A172 (cell line): ENCODE measurements around the gene GATA6. TPM values are rescaled to one million over a fixed set of nuclear protein-coding genes. Genes with fewer than 3 reads are reported as not detected.
"Not testable (repeated sequence)": the region's sequence is repeated elsewhere in the genome, so short reads cannot be mapped to it uniquely, and the experiment has no call there.

ENCODE experiments used
- DNase-seq: peaks from one replicate; pipeline ENCODE4 v3.0.0-alpha.2; 2015; ENCODE audit warnings: low spot score
- total RNA-seq: library from RNA; depleted of rRNA; stranded (reverse); fragments of >200 nt; shearing (Covaris generic); gene quantifications from 2 replicates; pipeline ENCODE4 v1.2.3, GENCODE V29; 2014

Gene GATA6
- total RNA-seq, 1 experiment from 2014 or later, result 3.9 TPM

DNA sequence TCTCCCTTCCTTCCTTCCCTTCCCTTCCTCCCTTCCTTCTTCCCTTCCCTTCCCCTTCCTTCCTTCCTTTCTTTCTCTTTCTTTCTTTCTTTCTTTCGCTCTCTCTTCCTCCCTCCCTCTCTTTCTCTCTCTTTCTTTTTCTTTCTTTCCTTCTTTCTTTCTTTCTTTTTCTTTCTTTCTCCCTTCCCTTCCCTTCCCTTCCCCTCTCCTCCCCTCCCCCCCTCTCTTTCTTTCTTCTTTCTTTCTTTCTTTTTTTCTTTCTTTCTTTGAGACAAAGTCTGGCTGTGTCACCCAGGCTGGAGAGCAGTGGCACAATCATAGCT is 34.8 kb downstream of the GATA6 start:
- no peak for DNase-seq

DNA sequence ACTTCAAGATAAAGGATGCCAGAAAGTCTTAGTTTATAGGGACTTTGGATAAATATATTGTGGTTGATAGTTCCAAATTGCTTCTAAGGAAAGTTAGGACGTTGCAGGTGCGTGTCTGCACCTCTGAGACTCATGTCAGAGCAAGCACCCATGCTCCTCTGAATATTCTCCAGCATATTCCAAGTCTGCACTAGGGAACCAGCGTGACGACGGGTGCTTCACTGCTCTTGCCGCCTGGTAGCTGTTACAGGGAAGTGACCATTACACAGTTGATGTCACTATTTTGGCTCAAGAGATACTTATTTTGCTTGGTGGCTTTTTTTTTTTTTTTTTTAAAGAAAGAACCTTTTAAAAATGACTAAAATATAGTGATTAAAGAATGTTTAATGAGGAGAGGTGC is 35.6 kb downstream of the GATA6 start:
- no peak for DNase-seq

DNA sequence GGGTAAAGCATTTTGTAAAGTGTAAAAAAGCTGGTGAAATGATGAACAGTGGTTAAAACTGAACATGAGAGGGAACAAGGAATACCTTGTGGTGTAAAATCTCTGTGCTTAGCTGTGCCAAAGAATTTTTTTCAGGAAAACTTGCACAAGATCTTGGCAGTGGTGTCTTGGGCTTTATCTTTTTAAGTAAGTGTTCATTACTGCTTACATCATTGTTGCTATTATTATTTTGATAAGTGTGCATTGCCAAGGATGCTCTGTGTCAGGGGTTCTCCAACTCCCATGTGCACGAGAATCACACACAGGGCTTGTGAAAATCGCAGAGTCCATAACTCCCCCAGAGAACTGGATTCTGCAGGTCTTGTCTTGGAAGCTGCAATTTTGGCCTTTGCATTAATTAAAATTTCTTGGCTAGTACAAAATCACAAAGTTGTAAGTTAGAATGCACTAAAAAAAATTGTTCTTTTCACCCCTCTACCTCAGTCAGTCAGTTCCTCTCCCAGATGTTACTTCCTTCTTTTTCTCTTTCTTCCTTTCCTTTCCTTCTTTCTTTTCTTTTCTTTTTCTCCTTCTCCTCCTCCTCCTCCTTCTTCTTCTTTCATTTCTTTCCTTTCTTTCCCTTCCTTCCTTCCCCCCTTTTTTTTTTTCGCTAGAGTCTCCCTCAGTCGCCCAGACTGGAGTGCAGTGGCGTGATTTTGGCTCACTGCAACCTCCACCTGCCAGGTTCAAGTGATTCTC is 37.8 kb downstream of the GATA6 start:
- no peak for DNase-seq

DNA sequence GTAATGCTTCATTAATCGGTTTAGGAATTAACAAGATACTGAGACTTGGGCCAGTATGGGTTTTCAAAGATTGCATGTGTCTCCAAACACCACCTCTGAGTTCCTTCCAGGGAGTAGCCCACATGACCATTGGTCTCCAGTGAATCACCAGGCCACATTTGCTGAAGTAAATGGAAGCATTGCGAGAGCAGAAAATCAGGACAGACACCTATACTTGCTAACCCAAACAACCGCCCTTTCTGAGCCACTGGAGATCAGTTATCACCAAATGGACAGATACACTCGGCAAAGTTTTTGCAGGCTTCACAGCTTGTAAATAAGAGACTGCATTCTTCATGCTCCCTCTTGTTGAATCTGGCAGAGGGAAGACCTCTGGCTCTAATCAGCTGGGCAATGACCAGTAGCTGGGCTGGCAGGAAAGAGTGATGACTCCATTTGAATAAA is 40.9 kb downstream of the GATA6 start:
- DNase-seq, result no peak

DNA sequence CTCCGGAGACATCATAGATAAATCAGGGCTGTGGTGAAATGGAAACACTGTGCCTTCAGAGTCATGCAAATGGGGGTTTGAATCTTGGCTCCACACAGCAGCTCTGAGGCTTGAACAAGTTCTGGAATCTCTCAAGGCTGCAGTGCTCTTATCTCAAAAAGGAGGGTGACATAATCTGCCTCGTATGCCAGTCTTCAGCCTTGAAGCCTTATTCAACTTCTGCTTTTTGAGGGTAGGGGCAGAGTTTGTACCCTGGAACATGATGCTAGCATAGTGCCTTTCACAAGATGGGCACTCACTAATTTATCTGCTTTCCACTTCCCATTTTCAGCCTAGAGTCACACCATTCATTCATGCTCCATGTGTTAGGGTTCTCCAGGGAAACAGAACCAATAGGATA is 42.3 kb downstream of the GATA6 start:
- no peak for DNase-seq

DNA sequence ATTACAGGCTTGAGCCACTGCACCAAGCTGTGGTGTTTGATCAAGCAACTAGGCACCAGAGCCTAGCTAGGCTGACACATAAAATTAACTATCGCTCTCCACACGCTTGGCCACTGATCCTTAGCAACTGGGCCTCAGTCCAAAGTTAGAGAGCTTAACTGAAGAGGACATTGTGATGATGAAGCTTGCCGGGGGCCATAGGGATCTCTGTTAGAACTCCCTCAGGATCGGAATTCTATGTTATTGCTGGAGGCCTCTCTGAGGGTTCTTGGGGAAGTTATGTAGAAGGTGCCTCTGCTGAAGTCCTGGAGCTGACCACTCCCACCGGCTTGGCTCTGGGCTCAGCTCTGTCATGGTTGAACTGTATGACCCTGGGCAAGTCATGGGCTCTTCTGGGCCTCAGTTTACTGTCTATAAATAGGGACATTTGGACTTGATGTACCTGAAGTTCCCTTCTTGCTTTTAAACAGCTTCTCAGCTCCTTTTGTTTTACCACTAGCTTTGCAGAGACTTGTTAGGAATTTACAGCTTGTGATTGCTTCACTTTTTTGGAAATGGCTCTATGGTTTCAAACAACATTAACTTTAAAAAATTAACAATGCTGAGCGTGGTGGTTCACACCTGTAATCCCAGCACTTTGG is 44.1 kb downstream of the GATA6 start:
- no peak for DNase-seq

DNA sequence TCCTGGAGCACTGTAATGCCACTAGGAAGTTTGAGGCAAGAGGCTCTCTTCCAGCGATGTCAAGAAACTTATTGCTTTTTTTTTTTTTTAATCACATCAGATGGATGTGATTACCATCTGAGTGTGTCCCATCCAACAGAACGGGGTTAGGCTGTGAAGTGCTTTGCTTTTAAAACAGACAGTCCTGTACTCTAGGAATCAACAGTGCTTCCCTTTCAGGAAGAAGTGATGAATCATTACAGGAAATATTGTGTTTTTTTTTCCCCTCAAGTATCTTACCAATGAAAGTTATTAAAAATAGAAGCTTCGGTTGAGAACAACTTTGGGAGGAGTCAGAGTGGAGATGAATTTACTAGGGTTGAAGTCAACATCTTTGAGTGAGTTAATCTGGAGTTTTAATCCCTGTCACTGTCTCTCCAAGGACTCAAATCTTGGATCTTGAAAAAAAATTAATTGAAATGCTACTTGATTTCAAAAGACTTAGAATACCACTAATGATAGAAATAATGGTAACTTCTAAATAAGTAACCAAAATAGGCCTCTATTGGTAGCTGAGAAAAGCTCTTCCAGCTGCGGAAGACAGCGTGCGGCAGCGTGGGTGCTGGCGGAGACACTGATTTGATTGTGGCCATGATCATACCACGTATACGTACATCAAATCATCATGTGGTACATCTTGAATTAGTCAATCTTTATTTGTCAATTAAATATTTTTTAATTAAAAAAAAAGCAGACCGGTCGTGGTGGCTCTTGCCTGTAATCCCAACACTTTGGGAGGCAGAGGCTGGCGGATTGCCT is 45.5 kb downstream of the GATA6 start:
- DNase-seq, result peak; percentile 54

DNA sequence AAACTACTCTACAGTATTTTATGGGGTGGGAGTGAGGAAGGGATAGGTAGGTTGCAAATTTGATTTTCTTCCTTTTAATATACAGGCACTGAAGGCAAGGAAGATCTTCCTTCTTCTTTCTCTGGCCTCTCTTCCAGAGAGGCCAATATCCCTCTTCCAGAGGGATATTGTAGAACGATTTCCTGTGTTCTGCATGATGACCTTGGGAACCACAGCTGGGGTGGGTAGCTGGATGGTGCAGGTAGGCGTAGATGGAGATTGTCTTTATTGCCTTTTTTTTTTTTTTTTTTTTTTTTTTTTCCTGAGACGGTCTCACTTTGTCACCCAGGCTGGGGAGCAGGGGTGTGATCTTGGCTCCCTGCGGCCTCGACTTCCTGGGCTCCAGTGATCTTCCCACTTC is 49.4 kb downstream of the GATA6 start:
- no peak for DNase-seq

DNA sequence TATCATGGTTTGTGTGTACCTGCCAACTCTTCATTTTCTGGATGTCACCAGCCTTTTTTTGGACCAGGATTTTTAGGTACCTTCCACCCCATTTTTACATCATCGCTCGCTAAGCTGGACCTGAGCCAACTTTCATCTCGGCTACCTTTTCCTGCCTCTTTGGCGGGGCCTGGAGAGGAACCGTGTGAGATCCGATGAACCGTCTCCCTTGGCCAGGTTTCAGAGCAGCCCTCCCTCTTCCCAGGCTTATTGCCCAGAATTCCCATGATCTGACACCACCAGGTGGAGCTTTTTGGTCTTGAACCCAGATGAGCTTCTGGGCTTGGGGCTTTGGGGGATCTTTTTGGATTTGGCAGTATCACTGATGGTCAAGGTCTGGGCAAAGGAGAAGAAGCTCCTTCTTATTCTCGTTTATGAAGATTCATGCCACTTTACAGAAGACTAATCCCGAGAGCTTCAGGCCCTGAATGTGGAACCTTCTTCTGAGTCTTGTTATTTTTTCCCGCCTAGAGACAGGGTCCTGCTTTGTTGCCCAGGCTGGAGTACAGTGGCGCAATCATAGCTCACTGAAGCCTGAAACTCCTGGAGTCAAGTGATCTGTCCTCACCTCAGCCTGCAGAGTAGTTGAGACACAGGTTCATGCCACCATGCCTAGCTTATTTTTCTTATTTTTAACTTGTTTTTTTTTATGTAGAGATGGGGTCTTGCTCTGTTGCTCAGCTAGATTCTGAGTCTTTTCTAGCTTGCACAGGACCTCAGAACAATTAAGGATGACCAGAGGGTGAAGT is 50.4 kb downstream of the GATA6 start:
- no peak for DNase-seq

DNA sequence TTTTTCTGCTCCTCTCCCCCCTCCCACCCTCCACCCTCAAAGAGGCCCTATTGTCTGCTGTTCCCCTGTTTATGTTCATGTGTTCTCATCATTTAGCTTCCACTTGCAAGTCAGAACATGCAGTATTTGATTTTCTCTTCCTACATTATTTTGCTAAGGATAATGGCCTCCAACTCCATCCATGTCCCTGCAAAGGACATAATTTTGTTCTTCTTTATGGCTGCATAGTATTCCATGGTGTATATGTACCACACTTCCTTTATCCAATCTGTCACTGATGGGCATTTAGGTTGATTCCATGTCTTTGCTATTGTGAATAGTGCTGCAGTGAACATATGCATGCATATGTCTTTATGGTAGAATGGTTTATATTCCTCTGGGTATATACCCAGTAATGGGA is 51.2 kb downstream of the GATA6 start:
- not testable (repeated sequence) for DNase-seq

DNA sequence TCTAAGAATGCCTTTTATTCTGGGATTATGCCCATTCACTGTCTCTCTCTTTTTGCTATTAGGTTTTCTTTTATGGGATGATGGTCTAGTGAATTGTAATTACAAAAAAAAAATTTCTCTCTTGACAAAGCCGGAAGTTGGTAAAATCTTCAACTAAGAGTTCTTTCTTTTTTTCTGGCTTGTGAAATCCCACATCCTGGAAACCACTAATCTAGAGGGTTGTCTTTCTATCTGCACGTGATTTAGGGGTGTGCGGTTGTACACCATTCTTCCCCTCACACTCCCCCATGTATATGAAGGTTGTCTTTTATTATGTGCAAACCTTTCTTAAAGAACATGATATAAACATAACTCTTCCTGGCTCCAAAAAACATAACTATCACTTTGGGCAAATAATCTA is 52.0 kb downstream of the GATA6 start:
- DNase-seq, result no peak

DNA sequence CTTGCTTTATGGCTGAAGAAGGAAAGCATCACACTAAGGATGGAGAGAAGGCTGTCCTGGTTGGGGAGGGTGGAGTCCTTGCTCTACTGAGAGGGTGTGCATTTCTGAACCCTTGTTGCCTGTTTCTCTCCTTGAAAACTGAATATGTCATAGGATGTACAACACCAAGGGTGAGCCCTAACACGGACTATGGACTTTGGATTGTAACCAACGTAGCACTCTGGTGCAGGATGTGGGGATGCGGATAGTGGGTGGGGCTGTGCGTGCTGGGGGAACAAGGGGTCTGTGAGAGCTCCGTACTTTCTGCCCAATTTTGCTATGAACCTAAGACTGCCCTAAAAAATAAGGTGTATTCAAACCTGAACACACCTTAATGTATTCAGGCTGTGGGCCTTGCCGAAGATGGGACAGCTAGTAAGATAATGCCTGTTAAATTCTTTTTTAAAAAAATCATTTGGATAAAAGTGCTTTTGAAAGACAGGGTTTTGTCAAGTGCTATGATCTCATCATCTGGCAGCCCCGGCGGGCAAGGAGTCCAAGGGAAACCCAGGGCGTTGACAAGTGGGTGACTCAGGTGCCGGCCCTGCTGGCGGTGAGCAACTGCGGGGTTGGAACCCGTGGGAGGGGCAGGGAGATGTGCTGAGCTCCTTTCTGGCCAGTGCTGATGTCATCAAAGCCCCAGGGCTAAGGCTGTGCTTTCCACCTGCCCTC is 54.0 kb downstream of the GATA6 start:
- DNase-seq, result peak; percentile 98

DNA sequence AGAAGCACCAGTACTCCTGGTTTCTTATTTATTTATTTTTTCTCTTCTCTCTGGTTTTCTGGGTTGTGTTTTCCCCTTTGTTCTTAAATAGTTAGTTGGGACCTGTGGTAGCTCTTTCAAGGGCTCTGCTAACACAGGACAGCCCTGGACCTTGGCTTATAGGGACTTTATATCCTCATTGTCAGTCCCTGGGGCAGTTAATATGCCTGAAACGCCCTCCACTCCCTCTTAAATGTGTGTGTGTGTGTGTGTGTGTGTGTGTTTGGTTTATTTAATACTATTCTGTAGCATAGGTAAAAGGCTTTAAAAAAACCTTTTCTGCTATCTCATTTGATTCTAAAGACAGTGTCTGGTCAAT is 54.6 kb downstream of the GATA6 start:
- DNase-seq, result no peak

DNA sequence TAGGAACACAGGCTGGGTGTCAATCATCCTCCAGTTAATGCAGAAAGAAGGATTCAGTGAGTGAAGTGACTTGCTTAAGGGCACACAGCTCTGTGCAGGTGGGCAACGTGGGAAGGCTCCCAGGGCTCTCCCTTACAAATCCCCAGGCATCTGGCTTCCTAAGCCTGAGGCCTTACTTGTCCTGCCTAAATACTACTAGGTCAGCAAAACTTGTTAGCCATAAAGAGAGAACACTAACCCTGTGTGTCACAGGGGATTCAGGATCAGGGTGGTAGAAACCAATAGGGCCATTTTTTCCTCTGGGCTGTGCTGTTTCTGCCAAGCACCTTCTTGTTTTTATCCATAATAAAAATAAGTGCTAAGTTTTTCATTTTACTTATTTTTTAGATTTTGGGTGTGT is 55.0 kb downstream of the GATA6 start:
- DNase-seq, result no peak

DNA sequence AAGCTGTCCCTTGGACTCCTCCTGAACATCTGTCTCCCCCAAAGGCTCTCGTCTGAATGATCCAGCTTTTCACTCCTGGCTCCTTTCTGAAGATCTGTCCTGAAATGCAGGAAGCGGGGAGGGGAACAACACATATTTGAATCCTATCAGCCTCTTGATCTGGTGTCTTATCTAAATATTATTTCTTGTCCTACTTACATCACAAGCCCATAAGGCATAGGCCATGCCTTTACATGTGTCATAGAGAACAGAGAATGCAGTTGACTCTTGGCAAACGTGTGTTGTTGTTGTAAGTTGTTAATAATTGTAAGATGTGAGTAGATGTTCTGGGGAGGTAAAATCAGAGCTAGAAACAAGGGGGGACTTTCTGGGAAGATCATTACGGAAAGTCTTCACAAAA is 57.4 kb downstream of the GATA6 start:
- DNase-seq, result no peak

DNA sequence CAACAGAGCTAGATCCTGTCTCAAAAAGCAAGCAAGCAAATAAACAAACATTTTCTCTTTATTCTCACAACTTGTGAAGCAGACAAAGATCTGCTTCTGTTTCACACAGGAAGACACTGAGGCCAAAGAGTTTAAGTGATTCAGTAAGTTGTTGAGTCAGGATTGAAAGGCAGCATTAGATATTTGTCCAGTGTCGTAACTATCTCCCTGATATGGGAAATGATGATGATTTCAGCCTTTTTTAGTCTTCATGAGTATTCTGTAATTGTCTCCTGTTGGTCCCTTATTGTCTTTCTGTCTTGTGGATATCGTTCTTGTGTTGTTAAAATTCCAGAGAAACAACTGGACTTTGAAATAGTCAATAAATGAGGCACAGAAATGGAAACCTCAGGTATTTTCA is 59.6 kb downstream of the GATA6 start:
- no peak for DNase-seq

DNA sequence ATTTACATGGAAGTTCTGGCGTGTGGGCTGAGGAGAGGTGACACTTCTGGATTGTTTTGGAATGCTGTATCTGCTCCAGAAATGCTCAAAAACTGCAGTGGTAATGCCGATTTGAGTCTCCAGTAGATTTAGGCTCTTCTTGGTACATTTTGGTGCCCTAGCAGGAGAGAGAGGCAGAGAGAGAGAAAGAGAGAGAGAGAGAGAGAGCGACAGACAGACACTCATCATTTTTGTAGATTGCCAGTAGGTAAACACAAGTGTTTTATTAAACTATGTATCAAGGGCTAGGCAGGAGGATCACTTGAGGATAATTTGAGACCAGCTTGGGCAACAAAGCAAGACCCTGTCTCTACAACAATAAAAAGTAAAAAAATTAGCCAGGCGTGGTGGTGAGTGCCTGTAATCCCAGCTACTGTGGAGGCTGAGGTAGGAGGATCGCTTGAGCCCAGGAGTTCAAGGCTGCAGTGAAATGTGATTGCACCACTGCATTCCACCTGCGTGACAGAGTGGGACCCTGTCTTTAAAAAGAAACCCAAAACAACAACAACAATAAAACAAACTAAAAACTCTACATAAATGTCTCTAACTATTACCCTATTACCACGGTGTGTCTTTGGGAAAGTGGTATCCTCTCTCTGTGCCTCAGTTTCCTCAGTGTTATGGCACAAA is 60.2 kb downstream of the GATA6 start:
- no peak for DNase-seq

DNA sequence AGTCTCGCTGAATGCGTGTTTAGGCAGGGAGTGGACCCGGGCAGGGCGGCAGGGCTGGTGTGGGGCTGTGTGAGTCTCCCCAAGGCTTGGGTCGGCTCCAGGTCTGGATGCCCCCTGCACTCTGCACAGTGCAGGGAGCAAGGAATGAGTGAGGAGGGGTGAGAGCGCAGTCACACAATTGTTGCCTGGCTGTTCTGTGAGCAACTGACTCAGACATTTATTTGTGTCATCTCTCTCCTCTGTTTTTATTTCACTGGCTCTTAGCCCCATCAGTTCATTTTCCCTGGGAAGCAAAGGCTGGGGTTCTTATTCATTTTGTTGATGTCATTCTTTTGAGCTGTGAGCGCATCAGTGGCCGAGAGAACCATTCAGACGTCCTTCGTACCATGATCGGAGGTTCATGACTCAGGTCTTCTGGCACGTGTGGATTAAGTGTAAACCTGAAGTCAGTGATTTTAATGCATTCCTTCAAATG is 61.1 kb downstream of the GATA6 start:
- DNase-seq, result peak; percentile 75

DNA sequence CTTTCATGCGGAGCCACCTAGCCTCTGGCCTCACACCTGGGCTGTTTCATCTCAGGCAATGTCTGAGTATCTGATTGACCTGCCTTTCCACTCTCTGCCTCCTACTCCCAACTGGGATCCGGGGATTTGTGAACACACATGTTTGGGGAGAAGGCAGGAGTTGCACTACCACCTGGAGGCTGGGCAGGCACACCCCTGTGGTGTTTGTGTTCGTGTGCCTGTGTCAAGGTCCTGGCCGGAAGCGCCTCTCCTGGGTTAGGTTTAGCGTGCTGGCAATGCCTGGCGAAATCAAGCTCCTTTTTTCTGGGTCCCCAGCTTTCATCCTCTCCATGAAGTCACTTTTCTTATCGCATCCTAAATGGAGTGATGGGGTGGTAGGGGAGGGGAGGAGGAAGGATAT is 63.9 kb downstream of the GATA6 start:
- no peak for DNase-seq

DNA sequence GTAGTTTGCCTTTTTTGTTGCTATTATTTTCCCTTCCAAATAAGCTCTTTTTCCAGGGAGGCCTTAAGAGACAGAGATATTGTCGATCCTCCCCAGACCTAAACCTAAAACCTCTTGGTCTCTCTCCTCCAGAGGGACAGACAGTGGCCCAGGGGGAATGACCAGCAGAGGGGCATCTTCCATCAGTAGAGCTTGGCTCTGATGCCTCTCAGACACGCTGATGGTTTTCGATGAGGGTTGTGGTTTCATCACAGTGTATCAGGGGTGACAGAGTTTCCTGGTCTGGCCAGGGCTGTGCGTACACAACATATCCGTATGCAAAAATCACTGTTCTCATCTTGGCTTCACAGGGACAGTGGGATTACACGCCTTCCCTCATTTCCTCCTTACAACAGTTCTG is 68.6 kb downstream of the GATA6 start:
- no peak for DNase-seq

DNA sequence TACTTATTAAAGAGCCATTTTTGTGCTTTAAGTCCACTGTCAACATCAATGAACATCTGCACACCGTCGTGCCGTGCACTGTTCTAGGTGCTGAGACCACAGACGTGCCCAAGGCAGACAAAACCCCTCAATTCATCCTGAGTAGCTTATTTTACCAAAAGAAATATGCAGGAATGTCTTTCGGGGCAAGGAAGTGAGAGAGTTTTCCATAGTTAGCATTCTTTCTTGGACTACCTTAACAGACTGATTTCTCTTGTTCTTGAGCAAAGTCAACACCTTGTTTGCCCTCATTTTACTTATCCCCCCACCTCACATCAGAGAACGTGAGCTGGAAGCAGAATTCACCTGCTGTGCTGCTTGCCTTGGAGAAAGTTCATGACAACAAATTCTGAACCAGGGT is 69.3 kb downstream of the GATA6 start:
- DNase-seq, result no peak
